ENCODE data around the gene BLOC1S4. TPM values are rescaled to one million over a fixed set of nuclear protein-coding genes. Genes with fewer than 3 reads are reported as not detected.

The BLOC1S4 gene
- total RNA-seq, 1 donor from 2014 or later: 23.8 TPM

DNA sequence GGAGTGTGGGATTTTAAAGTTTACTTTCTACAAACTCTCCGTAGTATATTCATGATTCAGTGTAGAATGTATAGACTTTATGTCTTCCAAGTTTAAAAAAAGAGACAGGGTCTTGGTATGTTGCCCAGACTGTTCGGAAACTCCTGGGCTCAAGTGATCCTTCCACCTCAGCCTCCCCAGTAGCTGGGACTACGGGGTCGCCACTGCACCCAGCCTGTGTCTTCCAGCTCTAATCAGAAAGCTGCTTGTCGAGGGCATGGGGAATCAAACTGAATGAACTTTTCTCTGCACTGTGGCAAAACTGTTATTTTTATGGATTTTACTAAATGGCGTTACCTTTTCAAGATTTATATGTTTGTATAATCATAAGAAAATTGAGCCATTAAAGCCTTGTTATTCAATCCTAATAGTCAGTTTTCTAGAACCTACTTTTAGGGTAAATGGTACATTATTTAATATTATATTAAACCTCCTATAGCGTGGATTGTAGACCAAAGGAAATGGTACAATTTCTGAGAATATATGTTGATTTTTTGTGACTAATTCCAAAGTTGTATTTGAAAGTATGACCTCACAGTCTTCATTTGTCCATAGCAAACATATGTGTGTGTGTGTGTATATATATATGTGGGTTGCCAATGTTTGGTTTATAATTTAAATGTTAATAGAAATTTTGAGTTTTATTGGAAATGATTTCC lies 1.1 kb downstream of the BLOC1S4 start:
- DNase-seq (ENCODE audit: low read depth, low spot score): no peak
- TF ChIP-seq, protein P1, sequence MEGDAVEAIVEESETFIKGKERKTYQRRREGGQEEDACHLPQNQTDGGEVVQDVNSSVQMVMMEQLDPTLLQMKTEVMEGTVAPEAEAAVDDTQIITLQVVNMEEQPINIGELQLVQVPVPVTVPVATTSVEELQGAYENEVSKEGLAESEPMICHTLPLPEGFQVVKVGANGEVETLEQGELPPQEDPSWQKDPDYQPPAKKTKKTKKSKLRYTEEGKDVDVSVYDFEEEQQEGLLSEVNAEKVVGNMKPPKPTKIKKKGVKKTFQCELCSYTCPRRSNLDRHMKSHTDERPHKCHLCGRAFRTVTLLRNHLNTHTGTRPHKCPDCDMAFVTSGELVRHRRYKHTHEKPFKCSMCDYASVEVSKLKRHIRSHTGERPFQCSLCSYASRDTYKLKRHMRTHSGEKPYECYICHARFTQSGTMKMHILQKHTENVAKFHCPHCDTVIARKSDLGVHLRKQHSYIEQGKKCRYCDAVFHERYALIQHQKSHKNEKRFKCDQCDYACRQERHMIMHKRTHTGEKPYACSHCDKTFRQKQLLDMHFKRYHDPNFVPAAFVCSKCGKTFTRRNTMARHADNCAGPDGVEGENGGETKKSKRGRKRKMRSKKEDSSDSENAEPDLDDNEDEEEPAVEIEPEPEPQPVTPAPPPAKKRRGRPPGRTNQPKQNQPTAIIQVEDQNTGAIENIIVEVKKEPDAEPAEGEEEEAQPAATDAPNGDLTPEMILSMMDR (conservative IDR thresholded peaks at IDR 0.05): no peak
- peaks cover 24% of the 10 kb centered on the region for H3K27me3 Mint-ChIP-seq (ENCODE audit: low read depth)
- peaks cover 27% of the 10 kb centered on the region for H3K4me1 Mint-ChIP-seq
- peak overlapping the region; percentile 71 for H3K27ac Mint-ChIP-seq (ENCODE audit: unreplicated experiment)
- H3K9me3 Mint-ChIP-seq: no peaks in the 10 kb centered on the region
- H3K36me3 Mint-ChIP-seq (ENCODE audit: low read depth): peaks cover 3% of the 10 kb centered on the region
- peak overlapping the region; percentile 93 for H3K4me3 Mint-ChIP-seq

- Mint-ChIP-seq H3K9me3 (no peaks in the 10 kb centered on the region), H3K4me1 (peaks cover 27% of the 10 kb centered on the region), H3K27me3 (ENCODE audit: low read depth) (peaks cover 12% of the 10 kb centered on the region), H3K27ac (ENCODE audit: unreplicated experiment) (no peak overlapping the region), H3K4me3 (peak overlapping the region; percentile 80), H3K36me3 (ENCODE audit: low read depth) (peaks cover 3% of the 10 kb centered on the region)
- no peak for DNase-seq (ENCODE audit: low read depth, low spot score)
- TF ChIP-seq, protein P1 (conservative IDR thresholded peaks at IDR 0.05): no peak
Measured at GRCh38 chr4:6718932-6719610, 3.1 kb downstream of the BLOC1S4 start.

DNA sequence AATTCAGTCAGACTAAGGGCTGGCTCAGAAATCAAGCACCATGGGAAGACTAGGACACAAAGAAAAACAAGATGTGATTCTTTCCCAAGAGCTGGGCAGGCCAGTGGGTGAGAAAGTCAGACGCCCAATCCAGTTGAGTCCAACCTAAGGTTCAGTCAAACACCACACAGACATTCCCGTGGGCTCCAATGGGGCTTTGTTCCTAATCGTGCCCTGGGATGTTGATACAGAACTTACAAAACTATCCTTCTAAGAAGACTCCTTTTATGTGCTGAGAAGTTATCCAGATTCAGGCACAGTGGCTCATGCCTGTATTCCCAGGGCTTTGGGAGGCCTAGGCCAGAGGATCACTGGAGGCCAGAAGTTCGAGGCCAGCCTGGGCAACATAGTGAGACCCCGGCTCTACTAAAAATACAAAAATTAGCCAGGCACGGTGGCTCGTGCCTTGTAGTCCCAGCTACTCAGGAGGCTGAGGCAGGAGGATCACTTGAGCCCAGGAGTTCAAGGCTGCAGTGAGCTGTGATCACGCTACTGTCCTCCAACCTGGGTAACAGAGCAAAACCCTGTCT lies 3.7 kb downstream of the BLOC1S4 start:
- H3K4me1 Mint-ChIP-seq: peaks cover 33% of the 10 kb centered on the region
- H3K36me3 Mint-ChIP-seq (ENCODE audit: low read depth): peaks cover 3% of the 10 kb centered on the region
- peak overlapping the region; percentile 80 for H3K4me3 Mint-ChIP-seq
- H3K9me3 Mint-ChIP-seq: no peaks in the 10 kb centered on the region
- TF ChIP-seq, protein P1 (conservative IDR thresholded peaks at IDR 0.05): no peak
- no peak overlapping the region for H3K27ac Mint-ChIP-seq (ENCODE audit: unreplicated experiment)
- DNase-seq (ENCODE audit: low read depth, low spot score): no peak
- peaks cover 6% of the 10 kb centered on the region for H3K27me3 Mint-ChIP-seq (ENCODE audit: low read depth)

DNA sequence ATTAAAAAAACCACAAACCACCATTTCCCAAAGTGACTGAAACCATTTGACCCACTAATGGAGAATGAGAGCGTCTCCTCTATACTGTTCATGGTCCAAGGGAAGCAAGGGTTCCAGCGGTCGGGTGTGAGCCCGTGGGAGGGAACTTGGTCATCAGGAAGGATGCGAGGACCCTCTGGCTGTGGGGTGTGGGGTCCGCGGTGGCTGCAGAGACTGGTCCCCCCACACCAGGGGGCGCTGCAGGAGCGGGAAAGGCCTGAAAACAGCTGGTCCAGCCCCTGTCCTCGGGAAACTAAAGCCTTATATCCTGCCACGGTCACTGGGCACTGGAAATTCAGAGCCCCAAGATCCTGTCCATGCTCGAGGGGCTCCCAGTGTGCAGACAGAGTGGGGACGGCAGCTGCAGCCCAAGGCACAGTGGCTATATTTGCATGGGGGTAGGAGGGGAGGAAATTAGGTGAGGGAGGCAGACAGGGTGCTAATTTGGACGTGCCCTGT lies 4.3 kb downstream of the BLOC1S4 start:
- TF ChIP-seq, protein P1 (conservative IDR thresholded peaks at IDR 0.05): peak; percentile 99
- H3K27me3 Mint-ChIP-seq (ENCODE audit: low read depth): peaks cover 6% of the 10 kb centered on the region
- peak overlapping the region; percentile 88 for H3K4me3 Mint-ChIP-seq
- H3K9me3 Mint-ChIP-seq: no peaks in the 10 kb centered on the region
- peaks cover 36% of the 10 kb centered on the region for H3K4me1 Mint-ChIP-seq
- H3K36me3 Mint-ChIP-seq (ENCODE audit: low read depth): peaks cover 3% of the 10 kb centered on the region
- DNase-seq (ENCODE audit: low read depth, low spot score): peak; percentile 99
- peak overlapping the region; percentile 87 for H3K27ac Mint-ChIP-seq (ENCODE audit: unreplicated experiment)

GRCh38 chr4:6721121-6721520 lies 5.1 kb downstream of the BLOC1S4 start:
- H3K4me1 Mint-ChIP-seq: peaks cover 31% of the 10 kb centered on the region
- H3K4me3 Mint-ChIP-seq: peak overlapping the region; percentile 53
- peaks cover 4% of the 10 kb centered on the region for H3K27me3 Mint-ChIP-seq (ENCODE audit: low read depth)
- H3K27ac Mint-ChIP-seq (ENCODE audit: unreplicated experiment): no peak overlapping the region
- H3K36me3 Mint-ChIP-seq (ENCODE audit: low read depth): peaks cover 3% of the 10 kb centered on the region
- no peaks in the 10 kb centered on the region for H3K9me3 Mint-ChIP-seq
- DNase-seq (ENCODE audit: low read depth, low spot score): no peak
- TF ChIP-seq, protein P1 (conservative IDR thresholded peaks at IDR 0.05): no peak
